GM12891 (cell line): Measurements from ENCODE around the gene USH2A.

ENCODE experiments used
- DNase-seq: peaks from one replicate; pipeline ENCODE4 v3.0.0; 2011; ENCODE audit warnings: low spot score; ENCODE audit not compliant: insufficient read length
- FAIRE-seq: peaks from 2 replicates; lab custom pipeline; 2011; peaks lifted over from hg19 to GRCh38; lab: Jason Lieb, UNC
- PAX5 ChIP-seq: IDR thresholded peaks from 2 replicates; pipeline ENCODE4 v1.6.1; 2011; ENCODE audit warnings: low read length, moderate library complexity, mild to moderate bottlenecking; ENCODE audit not compliant: insufficient read depth, severe bottlenecking
- POLR2A ChIP-seq: IDR thresholded peaks from 2 replicates; pipeline ENCODE4 v1.6.1; 2011; ENCODE audit warnings: low read depth, low read length, control low read depth
- POLR2AphosphoS5 ChIP-seq: IDR thresholded peaks from 2 replicates; pipeline ENCODE4 v1.6.1; 2011; ENCODE audit warnings: low read depth, low read length, control low read depth
- POU2F2 ChIP-seq: IDR thresholded peaks from 2 replicates; pipeline ENCODE4 v1.6.1; 2011; ENCODE audit warnings: low read depth, mild to moderate bottlenecking, control low read depth, low read length, moderate library complexity
- SPI1 ChIP-seq: IDR thresholded peaks from 2 replicates; pipeline ENCODE4 v1.6.1; 2011; ENCODE audit warnings: low read depth, low read length, control low read depth
- TAF1 ChIP-seq: IDR thresholded peaks from 2 replicates; pipeline ENCODE4 v1.6.1; 2011; ENCODE audit warnings: low read depth, low read length, control low read depth

Gene USH2A

GRCh38 chr1:215891266-215892057 lies 531.8 kb downstream of the USH2A start:
- FAIRE-seq (no peak), DNase-seq (no peak)
- TF ChIP-seq POU2F2 (no peak), POLR2A (no peak), POLR2AphosphoS5 (no peak), PAX5 (no peak), SPI1 (no peak), TAF1 (no peak)

- no peak for TF ChIP-seq PAX5
- TF ChIP-seq POLR2A: no peak
- no peak for TF ChIP-seq POLR2AphosphoS5
- no peak for TF ChIP-seq POU2F2
- no peak for TF ChIP-seq SPI1
- TF ChIP-seq TAF1: no peak
- FAIRE-seq: no peak
- no peak for DNase-seq
Measured at GRCh38 chr1:215890438-215890837, 532.8 kb downstream of the USH2A start.

GRCh38 chr1:215889871-215890270 lies 533.4 kb downstream of the USH2A start:
- DNase-seq: no peak
- TF ChIP-seq POU2F2 (no peak), PAX5 (no peak), TAF1 (no peak), SPI1 (no peak), POLR2A (no peak), POLR2AphosphoS5 (no peak)
- FAIRE-seq: no peak

GRCh38 chr1:215888159-215888558 lies 535.1 kb downstream of the USH2A start:
- TF ChIP-seq TAF1 (no peak), POLR2A (no peak), POLR2AphosphoS5 (no peak), POU2F2 (no peak), PAX5 (no peak), SPI1 (no peak)
- DNase-seq: no peak
- no peak for FAIRE-seq

GRCh38 chr1:215887627-215888026 lies 535.6 kb downstream of the USH2A start:
- DNase-seq (no peak), FAIRE-seq (no peak)
- TF ChIP-seq SPI1 (no peak), TAF1 (no peak), POLR2A (no peak), POU2F2 (no peak), PAX5 (no peak), POLR2AphosphoS5 (no peak)

GRCh38 chr1:215883004-215883403 lies 540.2 kb downstream of the USH2A start:
- FAIRE-seq: no peak
- no peak for DNase-seq
- TF ChIP-seq POLR2AphosphoS5: no peak
- no peak for TF ChIP-seq SPI1
- no peak for TF ChIP-seq TAF1
- TF ChIP-seq POU2F2: no peak
- no peak for TF ChIP-seq PAX5
- no peak for TF ChIP-seq POLR2A

- no peak for TF ChIP-seq PAX5
- DNase-seq: no peak
- no peak for FAIRE-seq
Measured at GRCh38 chr1:215878843-215879242, 544.4 kb downstream of the USH2A start.

- TF ChIP-seq TAF1 (no peak), POLR2A (no peak), PAX5 (no peak), SPI1 (no peak), POU2F2 (no peak)
- DNase-seq (no peak), FAIRE-seq (no peak)
Measured at GRCh38 chr1:215878128-215878527, 545.1 kb downstream of the USH2A start.

- DNase-seq (no peak), FAIRE-seq (no peak)
- TF ChIP-seq TAF1 (no peak), POLR2AphosphoS5 (no peak), SPI1 (no peak), POU2F2 (no peak), PAX5 (no peak), POLR2A (no peak)
Measured at GRCh38 chr1:215877452-215877951, 545.7 kb downstream of the USH2A start.

GRCh38 chr1:215875712-215876111 lies 547.5 kb downstream of the USH2A start:
- FAIRE-seq: no peak
- TF ChIP-seq SPI1 (no peak), TAF1 (no peak), POU2F2 (no peak), POLR2A (no peak), PAX5 (no peak), POLR2AphosphoS5 (no peak)
- no peak for DNase-seq
